ENCODE measurements around the gene CYTH1. TPM values are rescaled to one million over a fixed set of nuclear protein-coding genes. Genes with fewer than 3 reads are reported as not detected.

The CYTH1 gene
- total RNA-seq, 1 experiment from 2014 or later = 40.3 TPM

- ChIA-PET POLR2A (ENCODE audit: unreplicated experiment) (no interaction called here), CTCF (no interaction called here)
- DNase-seq = no peak
- no peaks in the 10 kb centered on the region for H3K9me2 ChIP-seq (ENCODE audit: insufficient read depth)
- no peaks in the 10 kb centered on the region for H3K36me3 ChIP-seq (ENCODE audit: low read depth)
- no peaks in the 10 kb centered on the region for H4K20me1 ChIP-seq (ENCODE audit: insufficient read depth)
- H3K4me1 ChIP-seq (replicated peaks; ENCODE audit: insufficient read depth) = peaks cover 13% of the 10 kb centered on the region
- H3K79me2 ChIP-seq (ENCODE audit: low read depth) = no peaks in the 10 kb centered on the region
- peaks cover 10% of the 10 kb centered on the region for H3F3A ChIP-seq (ENCODE audit: insufficient read depth, low read depth)
- no peak overlapping the region for H3K27ac ChIP-seq
- BruUV-seq (replicated peaks) = no TSS peak
- no peak overlapping the region for H3K4me2 ChIP-seq
- H3K27me3 ChIP-seq (ENCODE audit: insufficient read depth, low read depth) = no peaks in the 10 kb centered on the region
- H3K4me3 ChIP-seq = no peak overlapping the region
- H2AFZ ChIP-seq = no peak overlapping the region
- TF ChIP-seq CTCF (conservative IDR thresholded peaks at IDR 0.05) = no peak
- no peak for TF ChIP-seq EZH2 (IDR thresholded peaks at IDR 0.05; ENCODE audit: low read depth)
- intact Hi-C loops (cut with micrococcal nuclease; ENCODE audit: unreplicated experiment) = no loop called here
- no peaks in the 10 kb centered on the region for H3K9me3 ChIP-seq (ENCODE audit: insufficient read depth, low read depth)
Measured at GRCh38 chr17:78676412-78677302, 105.4 kb downstream of the CYTH1 start.

- ChIA-PET POLR2A (ENCODE audit: unreplicated experiment) (no interaction called here), CTCF (no interaction called here)
- no peak for TF ChIP-seq EZH2 (IDR thresholded peaks at IDR 0.05; ENCODE audit: low read depth)
- TF ChIP-seq CTCF (conservative IDR thresholded peaks at IDR 0.05) = no peak
- Histone ChIP-seq H3K27ac (no peak overlapping the region), H3K9me3 (ENCODE audit: insufficient read depth, low read depth) (no peaks in the 10 kb centered on the region), H3K27me3 (ENCODE audit: insufficient read depth, low read depth) (no peaks in the 10 kb centered on the region), H2AFZ (no peak overlapping the region), H3K9me2 (ENCODE audit: insufficient read depth) (no peaks in the 10 kb centered on the region), H3K4me2 (no peak overlapping the region), H3K36me3 (ENCODE audit: low read depth) (no peaks in the 10 kb centered on the region), H4K20me1 (ENCODE audit: insufficient read depth) (no peaks in the 10 kb centered on the region), H3K4me3 (no peak overlapping the region), H3F3A (ENCODE audit: insufficient read depth, low read depth) (peaks cover 4% of the 10 kb centered on the region; the same call in 1 of the 2 replicates), H3K4me1 (replicated peaks; ENCODE audit: insufficient read depth) (peaks cover 7% of the 10 kb centered on the region), H3K79me2 (ENCODE audit: low read depth) (no peaks in the 10 kb centered on the region)
- intact Hi-C loops (cut with micrococcal nuclease; ENCODE audit: unreplicated experiment) = no loop called here
- BruUV-seq (replicated peaks) = no TSS peak
- DNase-seq = no peak
Measured at GRCh38 chr17:78675836-78676235, 106.2 kb downstream of the CYTH1 start.

GRCh38 chr17:78675316-78675616 lies 106.8 kb downstream of the CYTH1 start:
- ChIA-PET POLR2A (ENCODE audit: unreplicated experiment) (no interaction called here), CTCF (no interaction called here)
- DNase-seq = no peak
- TF ChIP-seq EZH2 (IDR thresholded peaks at IDR 0.05; ENCODE audit: low read depth) (no peak), CTCF (conservative IDR thresholded peaks at IDR 0.05) (no peak)
- Histone ChIP-seq H3K27ac (no peak overlapping the region), H2AFZ (no peak overlapping the region), H3F3A (ENCODE audit: insufficient read depth, low read depth) (no peaks in the 10 kb centered on the region), H3K27me3 (ENCODE audit: insufficient read depth, low read depth) (no peaks in the 10 kb centered on the region), H3K4me2 (no peak overlapping the region), H3K9me3 (ENCODE audit: insufficient read depth, low read depth) (no peaks in the 10 kb centered on the region), H3K4me1 (replicated peaks; ENCODE audit: insufficient read depth) (peaks cover 1% of the 10 kb centered on the region), H3K79me2 (ENCODE audit: low read depth) (no peaks in the 10 kb centered on the region), H3K4me3 (no peak overlapping the region), H3K36me3 (ENCODE audit: low read depth) (no peaks in the 10 kb centered on the region), H4K20me1 (ENCODE audit: insufficient read depth) (no peaks in the 10 kb centered on the region), H3K9me2 (ENCODE audit: insufficient read depth) (no peaks in the 10 kb centered on the region)
- intact Hi-C loops (cut with micrococcal nuclease; ENCODE audit: unreplicated experiment) = no loop called here
- no TSS peak for BruUV-seq (replicated peaks)
